Stimulated activated CD4-positive, alpha-beta T cell treated with anti-CD3 and anti-CD28 coated beads, Interleukin-2, amount 100 ng/mL, for 4 hours (primary cell): Measurements from ENCODE around the gene HNRNPA3.
"Not testable (repeated sequence)": the region's sequence is repeated elsewhere in the genome, so short reads cannot be mapped to it uniquely, and the experiment has no call there.

Experiments
- DNase-seq: peaks from one replicate; pipeline ENCODE4 v3.0.0-alpha.2; 2020; ENCODE audit warnings: low read depth

The HNRNPA3 gene

DNA sequence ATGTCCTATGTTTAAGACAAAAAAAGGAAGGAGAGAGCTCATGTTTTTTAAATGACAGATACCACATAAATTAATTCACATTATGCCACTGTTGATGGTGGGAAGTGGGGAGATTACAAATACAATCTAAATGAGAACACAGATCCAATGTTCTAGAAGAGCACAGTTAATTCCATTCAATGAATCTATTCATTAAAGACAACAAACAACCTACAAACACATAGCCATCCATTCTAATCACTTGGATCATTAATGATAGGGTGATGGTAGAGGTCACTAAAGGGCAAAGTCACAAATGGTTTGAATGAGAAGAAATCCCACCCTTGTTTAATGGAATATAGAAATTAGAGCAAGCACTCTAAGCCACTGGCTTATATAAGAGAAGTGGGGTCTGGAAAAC lies 21.7 kb downstream of the HNRNPA3 start:
- DNase-seq: no peak

DNA sequence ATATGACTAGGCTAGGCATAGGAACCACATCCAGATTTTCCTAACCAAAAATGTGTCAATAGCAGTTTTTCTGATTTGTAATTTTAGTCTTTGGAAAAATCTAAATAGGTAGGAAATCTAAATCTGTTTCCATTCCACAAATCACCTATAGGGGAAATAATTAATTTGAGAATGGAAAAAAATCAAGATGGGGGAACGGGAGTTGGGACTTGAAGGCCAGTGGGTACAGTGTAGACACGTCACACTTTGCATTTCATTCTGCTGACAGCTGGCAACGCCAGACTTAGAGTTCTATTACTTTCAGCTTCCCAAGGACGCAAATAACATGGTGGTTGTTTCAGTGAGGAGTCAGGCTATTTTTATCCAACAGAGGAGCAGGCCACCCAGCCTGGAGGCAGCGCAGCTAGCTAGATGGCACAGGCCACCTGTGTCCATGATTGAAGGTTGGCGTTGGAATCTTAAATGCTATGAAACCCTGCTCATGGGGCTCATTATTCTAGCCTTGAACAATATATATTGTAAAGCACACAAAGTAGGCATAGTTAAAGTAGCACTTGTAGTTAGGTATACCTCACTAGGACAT lies 23.4 kb downstream of the HNRNPA3 start:
- no peak for DNase-seq

DNA sequence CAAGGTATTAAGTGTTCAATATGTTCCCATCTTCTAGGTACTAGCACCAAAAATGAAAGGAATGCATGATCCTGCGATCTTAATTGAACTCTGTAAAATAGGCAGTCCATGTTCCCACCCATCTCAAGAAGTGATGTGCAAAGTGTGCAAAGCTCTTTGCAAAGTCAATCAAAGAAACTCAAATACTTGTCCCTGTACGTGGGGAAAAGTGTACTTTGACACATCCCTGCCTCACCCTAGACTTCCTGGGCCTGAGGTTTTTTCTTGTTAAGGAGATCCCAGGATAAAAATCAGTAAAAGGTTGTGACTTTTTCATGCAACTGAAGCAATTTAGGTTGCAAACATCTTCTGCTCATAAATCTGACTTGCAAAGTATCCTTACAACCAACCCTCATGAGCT lies 25.3 kb downstream of the HNRNPA3 start:
- DNase-seq: no peak

DNA sequence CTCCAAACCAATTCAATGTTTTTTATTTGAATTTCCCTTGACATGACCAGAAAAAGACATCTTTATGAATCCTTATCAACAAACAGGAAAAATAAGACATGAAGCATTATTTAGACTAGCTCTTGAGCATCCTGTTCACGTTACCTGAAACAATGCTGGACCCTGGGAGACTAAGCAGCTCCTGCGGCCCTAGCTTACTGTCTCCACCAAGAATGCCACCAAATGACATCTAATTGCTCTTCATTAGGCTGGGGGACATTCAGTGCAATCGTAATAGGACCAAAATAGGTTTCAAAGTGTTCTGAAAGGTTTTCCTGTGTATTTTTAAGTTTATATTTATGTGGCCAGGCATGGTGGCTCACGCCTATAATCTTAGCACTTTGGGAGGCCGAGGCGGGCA lies 26.5 kb downstream of the HNRNPA3 start:
- DNase-seq: no peak

DNA sequence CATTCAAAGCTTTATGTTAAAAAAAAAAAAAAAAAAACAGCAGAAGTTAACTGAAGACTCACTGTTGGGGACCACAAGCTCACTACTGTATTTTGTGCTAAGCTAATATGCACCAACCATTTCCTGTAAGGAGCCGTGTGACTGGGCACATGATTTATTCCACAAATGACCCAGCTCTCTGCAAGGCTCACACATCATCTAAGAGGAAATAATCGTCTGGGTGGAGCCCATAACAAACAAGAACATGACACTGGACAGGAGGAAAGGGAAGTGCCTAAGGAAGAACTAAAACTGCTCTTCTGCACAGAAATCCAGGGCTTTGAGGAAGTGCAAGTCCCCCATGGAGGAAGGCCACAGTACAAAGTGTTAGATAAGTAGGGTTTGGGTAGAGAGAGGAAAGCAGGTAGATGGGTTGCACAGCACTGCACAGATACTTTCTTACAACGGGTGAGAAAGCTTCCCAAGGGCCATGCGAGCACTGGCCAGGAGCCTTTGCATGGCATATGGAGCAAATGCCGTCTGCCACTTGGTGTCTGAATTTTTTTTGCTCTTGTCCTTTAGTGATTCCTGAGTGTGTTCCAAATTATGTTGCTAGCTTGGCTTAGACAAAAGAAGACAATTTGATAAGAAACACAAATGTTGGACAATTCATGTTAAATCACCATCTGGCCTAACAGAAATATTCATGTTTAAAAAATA lies 27.5 kb downstream of the HNRNPA3 start:
- DNase-seq: no peak

DNA sequence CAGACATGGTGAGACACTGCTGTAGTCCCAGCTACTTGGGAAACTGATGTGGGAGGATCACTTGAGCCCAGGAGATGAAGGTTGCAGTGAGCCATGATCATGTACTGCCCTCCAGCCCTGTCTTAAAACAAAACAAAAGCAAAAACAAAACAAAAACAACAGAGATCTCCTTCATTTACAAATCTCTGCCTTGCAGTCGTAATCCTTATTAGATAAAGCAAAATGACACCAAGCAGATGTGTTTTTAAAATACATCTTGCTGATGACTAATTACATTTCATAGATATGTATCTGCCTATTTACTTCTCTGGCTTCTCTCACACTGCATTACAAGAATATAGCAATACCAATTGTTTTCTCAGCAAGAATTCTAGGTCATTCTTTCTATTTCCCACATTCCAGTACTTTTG lies 29.1 kb downstream of the HNRNPA3 start:
- DNase-seq: no peak

DNA sequence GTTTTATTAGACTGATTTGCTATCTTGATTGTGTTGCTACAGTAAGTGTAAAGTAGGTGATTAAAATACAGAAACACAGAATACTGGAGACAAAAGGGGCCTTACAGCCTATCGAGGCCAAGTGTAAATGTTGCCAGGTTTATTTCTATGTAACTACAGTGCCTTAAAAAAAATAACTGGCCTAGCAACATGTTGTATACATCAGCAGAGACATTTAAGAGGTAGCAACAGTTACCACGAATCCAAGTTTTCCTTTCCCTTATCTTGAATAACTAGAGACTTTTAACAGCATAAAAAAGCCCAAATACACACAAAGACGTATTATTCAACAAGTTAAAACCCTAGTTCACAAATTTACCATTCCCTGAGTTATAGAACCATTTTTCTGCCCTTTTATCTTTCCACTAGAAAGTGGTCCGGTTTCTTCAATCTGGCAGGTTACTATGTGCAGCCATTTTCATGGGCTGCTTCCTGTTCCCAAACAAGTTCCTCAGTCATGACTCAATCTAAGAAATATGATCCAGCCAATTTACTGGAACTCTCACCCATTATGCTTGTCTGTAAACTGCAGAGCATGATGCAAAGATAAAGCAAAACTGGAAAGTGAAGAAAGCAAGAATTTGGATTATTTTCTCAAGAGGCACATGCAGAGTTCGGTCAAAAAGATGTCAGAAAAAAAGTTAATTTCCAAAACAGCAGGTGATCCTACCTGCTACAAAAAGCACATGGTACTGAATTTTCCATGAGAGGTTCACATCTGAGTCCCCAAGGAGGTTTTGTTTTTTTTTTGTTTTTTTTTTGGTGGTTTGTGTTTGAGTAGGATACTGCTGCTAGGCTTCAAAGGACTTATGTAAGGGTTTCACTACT lies 29.8 kb downstream of the HNRNPA3 start:
- DNase-seq: no peak

DNA sequence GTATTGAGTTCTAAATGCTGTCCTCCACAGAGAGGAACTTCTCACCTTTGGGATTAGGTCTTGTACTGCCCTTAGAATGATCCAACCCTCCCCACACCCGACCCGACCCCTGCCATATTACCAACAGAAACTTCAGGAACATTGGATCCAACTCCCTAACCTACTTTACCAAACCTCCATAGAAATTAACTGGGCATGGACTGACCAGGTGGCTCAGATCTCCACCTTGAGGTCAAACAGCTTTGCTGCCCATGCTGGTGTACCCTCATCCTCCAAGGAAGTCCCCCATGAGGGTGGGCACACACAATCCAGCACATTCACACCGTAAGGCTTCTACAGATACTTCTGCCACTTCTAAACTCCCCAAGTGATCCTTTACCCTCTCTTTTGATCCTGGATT lies 30.5 kb downstream of the HNRNPA3 start:
- DNase-seq: no peak

DNA sequence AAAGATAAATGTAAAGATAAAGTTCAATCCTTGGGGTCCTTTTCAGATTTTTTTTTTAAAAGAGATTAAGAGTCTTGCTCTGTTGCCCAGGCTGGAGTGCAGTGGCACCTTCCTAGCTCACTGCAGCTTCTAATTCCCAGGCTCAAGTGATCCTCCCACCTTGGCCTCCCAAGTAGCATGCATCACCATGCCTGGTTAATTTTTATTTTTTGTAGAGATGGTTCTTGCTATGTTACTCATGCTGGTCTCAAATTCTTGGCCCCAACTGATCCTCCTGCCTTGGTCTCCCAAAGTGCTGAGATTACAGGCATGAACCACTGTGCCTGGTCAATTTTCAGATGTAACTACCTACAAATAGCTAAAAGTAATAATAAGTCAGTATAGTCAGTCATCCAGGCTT lies 30.9 kb downstream of the HNRNPA3 start:
- DNase-seq: no peak

DNA sequence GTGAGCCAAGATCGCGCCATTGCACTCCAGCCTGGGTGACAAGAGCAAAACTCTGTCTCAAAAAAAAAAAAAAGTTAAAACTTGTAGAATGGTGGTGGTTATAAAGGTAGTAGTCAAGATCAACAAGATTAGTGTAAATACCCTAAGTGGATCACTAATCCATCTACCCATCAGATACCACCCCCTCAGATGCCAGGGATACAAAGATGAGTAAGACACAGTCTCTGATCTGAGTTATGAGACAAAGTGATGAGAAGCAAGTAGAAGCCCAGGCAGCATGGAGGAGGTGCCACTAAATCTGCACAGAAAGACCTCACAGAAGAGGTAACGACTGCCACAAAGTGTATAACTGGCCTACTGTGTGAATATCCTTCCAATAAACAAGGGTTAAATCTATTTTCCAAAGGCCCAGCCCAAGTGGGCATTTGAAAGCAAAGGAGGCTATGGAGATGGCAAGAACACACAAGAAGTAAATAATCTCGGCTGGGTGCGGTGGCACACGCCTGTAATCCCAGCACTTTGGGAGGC lies 31.7 kb downstream of the HNRNPA3 start:
- no peak for DNase-seq

DNA sequence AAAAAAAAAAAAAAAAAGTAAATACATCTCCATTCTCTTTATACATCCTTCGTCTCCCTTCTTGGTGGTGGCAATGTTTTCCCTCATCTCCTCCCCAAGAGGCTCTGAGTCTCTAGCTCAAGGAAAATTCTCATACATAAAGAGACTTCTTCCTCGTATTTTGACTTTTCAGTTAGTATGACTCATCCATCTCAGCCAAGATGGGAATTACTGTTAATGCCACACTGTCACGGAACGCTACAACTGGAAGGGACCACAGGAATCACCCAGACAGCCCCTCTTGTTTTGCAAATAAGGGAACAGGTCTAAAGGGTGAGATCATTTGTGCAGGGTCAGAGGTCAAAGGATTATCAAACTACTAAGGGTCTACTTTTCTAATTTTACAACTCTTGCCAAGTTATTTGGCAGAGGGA lies 32.4 kb downstream of the HNRNPA3 start:
- DNase-seq: no peak

DNA sequence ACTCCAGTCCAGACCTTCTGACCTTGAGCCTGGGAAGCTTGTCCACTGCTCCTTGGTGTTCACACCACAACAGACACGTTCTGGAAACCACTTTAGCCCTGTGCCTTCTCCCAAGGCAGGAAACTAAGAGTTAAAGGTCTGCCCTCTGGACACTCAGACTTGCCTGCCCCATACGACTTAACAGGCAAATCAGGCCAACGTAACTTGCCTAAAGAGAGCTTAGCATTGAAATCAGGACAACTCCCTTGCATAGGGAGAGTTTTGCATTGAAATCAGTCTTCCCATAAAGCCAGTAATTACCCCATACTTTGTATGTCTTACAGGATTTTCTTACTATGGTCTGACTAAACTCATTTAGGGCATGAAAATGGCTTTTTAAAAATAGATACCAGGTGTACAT lies 33.4 kb downstream of the HNRNPA3 start:
- no peak for DNase-seq

DNA sequence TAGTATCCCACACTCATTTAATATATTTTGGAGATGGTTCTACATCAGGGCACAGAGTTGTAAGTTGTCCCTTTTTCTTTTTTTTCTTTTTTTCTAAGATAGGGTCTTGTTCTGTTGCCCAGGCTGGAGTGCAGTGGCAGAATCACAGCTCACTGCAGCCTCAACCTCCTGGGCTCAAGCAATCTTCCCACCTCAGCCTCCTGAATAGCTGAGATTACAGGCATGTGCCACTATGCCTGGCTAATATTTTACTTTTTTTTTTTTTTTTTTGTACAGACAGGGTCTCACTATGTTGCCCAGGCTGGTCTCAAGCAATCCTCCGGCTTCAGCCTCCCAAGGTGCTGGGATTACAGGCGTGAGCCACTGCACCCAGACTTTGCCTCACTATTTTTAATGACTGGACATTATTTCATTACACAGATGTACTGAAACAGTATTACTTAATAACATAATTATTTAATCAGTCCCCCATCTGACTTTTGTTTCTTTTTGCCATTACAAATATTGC lies 34.0 kb downstream of the HNRNPA3 start:
- not testable (repeated sequence) for DNase-seq

DNA sequence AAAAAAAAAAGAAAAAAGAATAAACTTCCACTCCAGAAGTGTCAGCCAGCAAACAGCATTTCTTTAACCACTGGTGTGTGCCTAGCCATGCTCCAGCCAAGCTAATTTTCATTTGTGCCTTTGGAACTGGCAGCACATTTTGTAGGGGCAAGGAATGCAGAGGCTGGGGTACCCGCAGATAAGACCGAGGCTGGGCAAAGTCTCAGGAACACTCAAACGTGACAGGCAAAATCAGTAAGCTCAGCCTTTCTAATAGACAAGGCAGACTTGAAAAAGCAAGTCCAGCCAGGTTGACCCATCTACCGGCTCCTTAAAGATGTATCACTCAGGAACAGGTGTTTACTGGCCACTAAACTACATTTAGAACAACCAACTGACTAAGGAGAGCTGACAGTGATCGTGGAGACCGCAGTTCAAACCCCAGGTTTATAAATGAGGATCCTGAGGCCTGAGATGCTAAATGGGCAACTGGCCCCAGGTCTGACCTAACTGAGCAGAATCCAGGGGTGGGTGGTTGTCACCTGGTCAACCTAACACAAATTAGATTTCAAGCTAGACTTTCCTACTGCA lies 35.2 kb downstream of the HNRNPA3 start:
- DNase-seq: no peak

DNA sequence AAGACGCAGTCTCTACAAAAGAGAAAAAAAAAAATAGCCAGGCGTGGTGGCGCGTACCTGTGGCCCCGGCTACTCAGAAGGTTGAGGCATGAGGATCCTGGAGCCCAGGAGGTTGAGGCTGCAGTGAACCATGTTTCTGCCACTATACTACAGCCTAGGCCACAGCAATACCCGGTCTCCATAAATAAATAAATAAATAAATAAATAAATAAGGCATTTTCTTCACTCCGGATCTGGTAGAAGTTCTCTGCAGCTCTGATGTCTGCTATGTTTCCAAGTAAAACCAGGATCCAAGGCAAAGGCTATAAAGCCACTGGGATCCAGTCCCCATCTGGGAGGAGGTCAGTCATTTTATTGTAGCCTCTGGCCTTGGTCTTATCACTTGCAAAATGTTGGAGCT lies 36.4 kb downstream of the HNRNPA3 start:
- DNase-seq: no peak

DNA sequence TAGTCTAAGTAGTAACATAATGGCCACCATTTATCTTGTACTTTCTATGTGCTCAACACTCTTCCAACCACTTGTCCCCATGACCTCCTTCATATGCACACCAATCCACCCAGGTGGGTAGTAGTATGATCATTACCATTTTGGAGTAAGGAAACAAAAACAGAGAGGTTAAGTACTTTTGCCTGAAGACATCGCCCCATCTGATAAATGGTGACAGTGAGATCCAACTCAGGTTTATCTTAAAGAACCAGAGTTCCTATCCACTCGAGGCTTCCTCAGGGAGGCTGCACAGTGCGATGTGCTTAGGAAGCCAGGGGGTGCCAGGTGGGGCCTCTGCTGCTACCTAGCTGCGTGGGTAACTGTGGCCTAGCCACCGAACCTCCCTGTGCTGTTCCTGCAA lies 37.9 kb downstream of the HNRNPA3 start:
- DNase-seq: no peak

DNA sequence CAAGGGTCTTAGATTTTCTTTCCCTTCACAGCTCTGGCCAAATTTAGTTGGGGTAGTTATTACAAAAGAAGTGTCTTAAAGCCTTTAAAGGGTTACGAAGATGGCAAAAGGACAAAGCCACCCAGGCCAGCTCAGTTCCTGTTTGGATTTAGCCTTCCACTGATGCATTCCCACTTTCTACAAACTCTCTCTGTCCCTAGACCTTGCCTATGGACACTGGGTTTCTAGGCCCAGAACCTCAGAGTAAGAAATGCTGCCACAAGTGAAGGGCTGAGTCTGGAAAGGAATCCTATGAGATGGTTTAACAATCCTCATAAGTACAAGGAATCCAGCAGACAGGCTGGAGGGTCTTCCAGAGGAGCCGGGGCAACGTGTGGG lies 38.6 kb downstream of the HNRNPA3 start:
- DNase-seq: no peak

DNA sequence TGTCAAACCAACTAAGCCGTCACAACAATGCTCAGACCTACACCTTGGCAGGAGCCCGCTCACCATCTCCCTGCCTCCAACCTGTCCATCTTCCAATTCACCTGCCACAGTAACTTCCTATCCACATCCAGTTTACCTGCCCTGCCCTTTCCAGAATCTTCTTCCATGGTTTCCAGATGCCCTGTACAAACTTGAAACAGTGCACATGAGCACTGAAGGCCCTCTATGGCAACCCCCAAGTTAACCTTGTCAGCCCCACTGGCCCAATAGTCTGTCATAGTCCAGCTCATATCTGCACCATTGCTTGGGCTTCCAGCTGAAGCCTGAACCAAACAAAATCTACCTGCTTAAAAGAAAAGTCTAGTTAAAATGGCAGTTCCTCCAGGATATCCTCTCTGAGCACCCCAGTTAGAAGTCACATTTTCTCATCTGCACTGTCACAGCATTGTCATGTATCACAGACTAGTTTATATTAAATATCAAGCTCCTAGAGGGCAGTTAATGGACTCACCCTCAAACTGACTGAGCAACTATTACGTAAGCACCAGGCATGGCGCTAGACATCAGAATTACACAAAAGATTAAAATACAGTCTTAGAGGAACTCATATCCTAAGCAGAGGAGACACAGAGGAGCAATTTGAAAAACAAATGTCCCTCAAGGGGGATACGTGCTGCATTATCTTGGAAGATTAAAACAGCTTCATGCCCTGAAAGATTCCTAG lies 40.4 kb downstream of the HNRNPA3 start:
- no peak for DNase-seq

DNA sequence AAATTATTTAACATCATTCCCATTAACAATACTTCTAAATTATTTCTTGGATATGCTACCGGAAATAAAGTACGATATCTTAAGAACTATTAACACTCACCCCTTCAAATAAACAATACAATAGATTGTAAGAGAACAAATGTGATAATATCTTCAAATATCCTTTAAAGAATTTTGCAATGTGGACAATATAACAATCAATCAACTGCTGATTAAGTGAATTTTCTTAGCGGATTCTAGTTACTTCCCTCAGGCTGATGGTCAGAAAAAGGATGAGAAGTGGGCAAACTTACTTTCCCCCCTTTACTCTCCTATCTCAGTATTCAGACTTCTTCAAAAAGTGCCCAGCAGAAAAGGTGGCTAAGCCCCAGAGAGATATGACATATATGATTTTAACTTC lies 41.1 kb downstream of the HNRNPA3 start:
- no peak for DNase-seq

DNA sequence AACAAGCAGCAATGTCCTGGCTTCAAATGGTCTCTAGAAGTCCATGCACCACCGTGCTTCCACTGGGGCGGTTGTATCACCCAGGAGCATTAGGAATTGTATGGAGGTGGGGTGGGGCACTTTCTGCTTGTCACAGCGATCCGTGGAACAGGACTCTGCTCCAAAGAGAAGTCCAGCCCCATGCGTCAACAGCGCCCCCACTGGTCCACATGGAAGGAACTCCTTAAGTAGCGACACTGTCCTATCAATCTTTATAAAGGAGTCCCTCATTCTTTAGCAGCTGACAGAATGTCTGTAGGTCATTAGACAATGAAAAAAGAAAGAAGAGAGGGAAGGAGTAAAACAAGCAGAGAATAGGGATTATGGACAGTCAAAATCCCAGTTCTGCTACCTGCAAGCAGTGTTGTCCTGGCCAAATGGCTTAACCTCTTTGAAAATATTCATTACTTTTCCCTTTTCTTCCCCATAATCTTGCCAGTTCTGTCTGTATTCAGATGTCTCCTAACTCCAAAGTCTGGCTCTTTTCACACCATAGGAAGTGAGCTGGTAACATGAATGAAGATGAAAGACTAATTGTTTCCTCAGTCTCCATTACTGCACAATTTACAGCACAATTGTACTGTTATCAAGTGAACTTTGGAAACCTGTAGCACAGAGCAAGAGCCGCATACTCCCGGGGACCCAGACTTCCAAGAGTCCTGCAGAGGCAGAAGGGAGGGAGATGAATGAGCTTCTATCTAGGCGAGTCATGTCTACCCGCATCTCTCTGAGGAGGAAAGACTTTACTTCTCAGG lies 42.0 kb downstream of the HNRNPA3 start:
- DNase-seq: no peak

DNA sequence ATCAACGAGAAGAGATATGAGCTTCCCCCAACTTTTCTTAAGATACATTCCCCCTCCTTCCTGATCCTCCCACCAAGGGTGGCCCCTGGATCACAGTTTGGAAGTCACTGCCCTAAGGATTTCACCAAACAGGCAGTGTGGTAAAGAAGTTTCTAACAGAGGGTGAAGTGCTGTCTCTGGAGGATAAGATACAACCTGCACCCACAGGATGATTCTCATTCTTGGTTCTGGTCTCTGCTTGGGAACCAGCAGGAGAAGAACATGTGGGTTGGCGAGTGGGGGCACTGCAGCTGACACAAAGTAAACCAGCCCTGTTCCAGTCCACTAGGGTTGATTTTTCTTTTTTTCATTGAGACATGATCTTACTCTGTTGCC lies 42.6 kb downstream of the HNRNPA3 start:
- no peak for DNase-seq
